Activated naive CD4-positive, alpha-beta T cell treated with anti-CD3 and anti-CD28 coated beads for 36 hours (primary cell): Measurements from ENCODE around the gene MRPL21. TPM values are rescaled to one million over a fixed set of nuclear protein-coding genes. Genes with fewer than 3 reads are reported as not detected.
"Not testable (repeated sequence)": the region's sequence is repeated elsewhere in the genome, so short reads cannot be mapped to it uniquely, and the experiment has no call there.

Experiments
- CTCF ChIA-PET: fragments of 350-600 bp; sonication (Branson Sonifier 250); formaldehyde crosslinking; loops from one replicate; lab custom pipeline; 2021; ENCODE audit warnings: antibody characterized with exemption; lab: Charles Lee
- DNase-seq: peaks from one replicate; pipeline ENCODE4 v3.0.0-alpha.2; 2020
- H3K27ac Mint-ChIP-seq: one replicate; pipeline ENCODE4 v1.8.0; 2021; ENCODE audit warnings: mild to moderate bottlenecking, mixed read lengths
- H3K27me3 Mint-ChIP-seq: one replicate; pipeline ENCODE4 v1.8.0; 2021; ENCODE audit warnings: low read depth, mixed read lengths
- H3K36me3 Mint-ChIP-seq: one replicate; pipeline ENCODE4 v1.8.0; 2021; ENCODE audit warnings: low read depth, mixed read lengths
- H3K4me1 Mint-ChIP-seq: one replicate; pipeline ENCODE4 v1.8.0; 2021; ENCODE audit warnings: low read depth, mixed read lengths
- H3K4me3 Mint-ChIP-seq: one replicate; pipeline ENCODE4 v1.8.0; 2021; ENCODE audit warnings: mild to moderate bottlenecking, moderate library complexity, mixed read lengths
- H3K9me3 Mint-ChIP-seq: one replicate; pipeline ENCODE4 v1.8.0; 2021; ENCODE audit warnings: mixed read lengths
- intact Hi-C: fragments of 100-400 bp; cut with micrococcal nuclease; formaldehyde crosslinking; loops from one replicate; pipeline ENCODE4 v1.15.1; 2023
- total RNA-seq, 2 experiments: library from RNA; stranded (reverse); gene quantifications; one replicate each; pipeline ENCODE4 v1.2.3, GENCODE V29; 2021

The MRPL21 gene
- total RNA-seq, 2 experiments from 2014 or later = 90.8 to 92.1 TPM

GRCh38 chr11:68867066-68867465 is 36.6 kb downstream of the MRPL21 start:
- H3K27me3 Mint-ChIP-seq = peaks cover 17% of the 10 kb centered on the region
- intact Hi-C loops = no loop called here
- peaks cover 12% of the 10 kb centered on the region for H3K4me1 Mint-ChIP-seq
- peaks cover 3% of the 10 kb centered on the region for H3K36me3 Mint-ChIP-seq
- no peak for DNase-seq
- no peak overlapping the region for H3K27ac Mint-ChIP-seq
- no peak overlapping the region for H3K4me3 Mint-ChIP-seq
- H3K9me3 Mint-ChIP-seq = peaks cover 4% of the 10 kb centered on the region
- CTCF ChIA-PET = no interaction called here

- H3K36me3 Mint-ChIP-seq = peaks cover 3% of the 10 kb centered on the region
Observed at GRCh38 chr11:68865241-68865640, 38.4 kb downstream of the MRPL21 start.

GRCh38 chr11:68863553-68864265 is 39.9 kb downstream of the MRPL21 start:
- Mint-ChIP-seq H3K27ac (no peak overlapping the region), H3K4me3 (no peak overlapping the region), H3K27me3 (peaks cover 3% of the 10 kb centered on the region), H3K36me3 (peaks cover 3% of the 10 kb centered on the region), H3K4me1 (no peaks in the 10 kb centered on the region), H3K9me3 (peaks cover 4% of the 10 kb centered on the region)
- CTCF ChIA-PET = interaction anchor here (0.6 kb wide), 2 partner anchors 13 to 844 kb away, joined by 3 read pairs; no protein-coding TSS in a partner anchor
- no peak for DNase-seq
- intact Hi-C loops = no loop called here

More at GRCh38 chr11:68865241-68865640, 38.4 kb downstream of the MRPL21 start:
- peaks cover 4% of the 10 kb centered on the region for H3K9me3 Mint-ChIP-seq
- no peak for DNase-seq
- H3K4me3 Mint-ChIP-seq = no peak overlapping the region
- CTCF ChIA-PET = no interaction called here
- H3K27me3 Mint-ChIP-seq = peaks cover 14% of the 10 kb centered on the region
- intact Hi-C loops = no loop called here
- H3K27ac Mint-ChIP-seq = no peak overlapping the region
- H3K4me1 Mint-ChIP-seq = peaks cover 10% of the 10 kb centered on the region

GRCh38 chr11:68862421-68862820 is 41.2 kb downstream of the MRPL21 start:
- intact Hi-C loops = no loop called here
- H3K9me3 Mint-ChIP-seq = peaks cover 4% of the 10 kb centered on the region
- no peak overlapping the region for H3K27ac Mint-ChIP-seq
- peaks cover 3% of the 10 kb centered on the region for H3K36me3 Mint-ChIP-seq
- H3K4me1 Mint-ChIP-seq = no peaks in the 10 kb centered on the region
- H3K27me3 Mint-ChIP-seq = no peaks in the 10 kb centered on the region
- no peak for DNase-seq
- CTCF ChIA-PET = no interaction called here
- H3K4me3 Mint-ChIP-seq = no peak overlapping the region

GRCh38 chr11:68859123-68859522 is 44.5 kb downstream of the MRPL21 start:
- H3K27me3 Mint-ChIP-seq = peaks cover 7% of the 10 kb centered on the region
- H3K36me3 Mint-ChIP-seq = peaks cover 2% of the 10 kb centered on the region
- peaks cover 4% of the 10 kb centered on the region for H3K9me3 Mint-ChIP-seq
- intact Hi-C loops = no loop called here
- H3K4me3 Mint-ChIP-seq = no peak overlapping the region
- no peak for DNase-seq
- H3K27ac Mint-ChIP-seq = no peak overlapping the region
- CTCF ChIA-PET = interaction anchor here (0.7 kb wide), 1 partner anchor 434 kb away, joined by 4 read pairs; no protein-coding TSS in a partner anchor
- peaks cover 4% of the 10 kb centered on the region for H3K4me1 Mint-ChIP-seq

- H3K4me1 Mint-ChIP-seq = peaks cover 4% of the 10 kb centered on the region
- no peak overlapping the region for H3K27ac Mint-ChIP-seq
- no peak for DNase-seq
- CTCF ChIA-PET = interaction anchor here (0.6 kb wide), 1 partner anchor 19 kb away, joined by 3 read pairs; no protein-coding TSS in a partner anchor
- no peaks in the 10 kb centered on the region for H3K9me3 Mint-ChIP-seq
- peaks cover 19% of the 10 kb centered on the region for H3K27me3 Mint-ChIP-seq
- no peaks in the 10 kb centered on the region for H3K36me3 Mint-ChIP-seq
- H3K4me3 Mint-ChIP-seq = no peak overlapping the region
- intact Hi-C loops = no loop called here
Observed at GRCh38 chr11:68857037-68857586, 46.5 kb downstream of the MRPL21 start.

- H3K36me3 Mint-ChIP-seq, intact Hi-C loops: not testable (repeated sequence)
- CTCF ChIA-PET = interaction anchor here (0.6 to 0.7 kb wide), 2 partner anchors 18 to 55 kb away, joined by 3 to 4 read pairs; no protein-coding TSS in a partner anchor
Observed at GRCh38 chr11:68856425-68857030, 47.1 kb downstream of the MRPL21 start.

GRCh38 chr11:68855205-68855981 is 48.2 kb downstream of the MRPL21 start:
- DNase-seq = peak; percentile 20
- Mint-ChIP-seq H3K4me1 (peaks cover 4% of the 10 kb centered on the region), H3K4me3 (peak overlapping the region; percentile 52), H3K36me3 (no peaks in the 10 kb centered on the region), H3K27me3 (peaks cover 19% of the 10 kb centered on the region), H3K27ac (no peak overlapping the region), H3K9me3 (no peaks in the 10 kb centered on the region)
- intact Hi-C loops = no loop called here
- CTCF ChIA-PET = interaction anchor here (1.0 kb wide), 1 partner anchor 11 kb away, joined by 3 read pairs; no protein-coding TSS in a partner anchor

More at GRCh38 chr11:68856425-68857030, 47.1 kb downstream of the MRPL21 start:
- H3K9me3 Mint-ChIP-seq, H3K4me3 Mint-ChIP-seq, H3K27ac Mint-ChIP-seq, DNase-seq, H3K4me1 Mint-ChIP-seq: not testable (repeated sequence)
- peaks cover 19% of the 10 kb centered on the region for H3K27me3 Mint-ChIP-seq

- Mint-ChIP-seq H3K4me3 (no peak overlapping the region), H3K27ac (no peak overlapping the region), H3K27me3 (peaks cover 19% of the 10 kb centered on the region), H3K9me3 (no peaks in the 10 kb centered on the region), H3K4me1 (peaks cover 4% of the 10 kb centered on the region), H3K36me3 (no peaks in the 10 kb centered on the region)
- intact Hi-C loops = no loop called here
- CTCF ChIA-PET = interaction anchor here (0.7 to 1.0 kb wide), 2 partner anchors 10 to 56 kb away, joined by 3 to 4 read pairs; no protein-coding TSS in a partner anchor
- DNase-seq = no peak
Observed at GRCh38 chr11:68854273-68854958, 49.2 kb downstream of the MRPL21 start.

GRCh38 chr11:68852628-68853027 is 51.0 kb downstream of the MRPL21 start:
- no peaks in the 10 kb centered on the region for H3K36me3 Mint-ChIP-seq
- H3K27me3 Mint-ChIP-seq = peaks cover 19% of the 10 kb centered on the region
- CTCF ChIA-PET = interaction anchor here (1.4 kb wide), 1 partner anchor 9 kb away, joined by 6 read pairs; no protein-coding TSS in a partner anchor
- intact Hi-C loops = no loop called here
- no peak for DNase-seq
- no peak overlapping the region for H3K27ac Mint-ChIP-seq
- H3K4me3 Mint-ChIP-seq = no peak overlapping the region
- H3K9me3 Mint-ChIP-seq = no peaks in the 10 kb centered on the region
- H3K4me1 Mint-ChIP-seq = peaks cover 4% of the 10 kb centered on the region

GRCh38 chr11:68848429-68848828 is 55.2 kb downstream of the MRPL21 start:
- Mint-ChIP-seq H3K4me1 (peaks cover 4% of the 10 kb centered on the region), H3K27me3 (peaks cover 6% of the 10 kb centered on the region), H3K9me3 (no peaks in the 10 kb centered on the region), H3K27ac (no peak overlapping the region), H3K4me3 (no peak overlapping the region), H3K36me3 (no peaks in the 10 kb centered on the region)
- no peak for DNase-seq
- CTCF ChIA-PET = no interaction called here
- intact Hi-C loops = no loop called here
